ENCODE measurements around the gene TRAPPC14. TPM values are rescaled to one million over a fixed set of nuclear protein-coding genes. Genes with fewer than 3 reads are reported as not detected.

TRAPPC14 gene
- total and polyA plus RNA-seq, 2 of the 13 experiments (the other 11 are each of a cell fraction or from before 2014, with no cell fraction given) = 4.7 to 9.6 TPM

DNA sequence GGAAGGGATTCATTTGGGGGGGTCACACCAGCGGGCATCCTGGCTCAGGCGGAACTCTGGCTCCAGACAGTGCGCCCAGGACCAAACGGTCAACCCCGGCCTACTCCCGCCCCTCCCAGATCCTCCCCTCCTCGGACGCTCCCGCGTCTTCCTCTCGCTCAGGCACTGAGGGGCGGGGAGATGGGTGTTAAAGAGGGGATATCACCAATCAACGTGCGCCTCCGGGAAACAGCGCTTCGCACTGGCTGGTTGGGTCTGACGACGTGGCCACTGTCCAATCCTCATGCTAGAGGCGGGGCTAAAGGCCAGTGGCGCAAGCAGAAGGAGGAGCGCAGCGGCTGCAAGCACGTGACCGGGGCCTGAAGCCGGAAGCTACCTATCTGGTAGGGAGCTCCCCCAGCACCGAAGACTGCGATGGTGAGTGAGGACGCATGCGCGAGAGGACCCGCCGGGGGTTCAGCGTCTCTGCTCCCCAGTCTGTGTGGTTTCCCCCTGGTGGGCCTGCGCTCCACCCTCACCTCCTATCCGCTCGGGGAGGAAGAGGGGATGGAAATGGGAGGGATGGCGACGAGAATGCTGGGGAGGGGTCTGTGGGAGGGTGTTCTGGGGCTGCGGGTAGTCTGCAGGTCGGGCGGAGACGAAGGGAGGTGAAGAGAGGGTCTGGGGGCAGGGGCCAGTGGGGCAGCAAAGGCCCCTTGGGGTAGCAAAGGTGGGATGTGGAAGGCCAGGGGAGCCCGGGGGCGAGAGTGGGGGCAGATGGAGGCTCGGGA is 9.8 kb downstream of the TRAPPC14 start, which contains the start of gene LAMTOR4 (continued):
- TF ChIP-seq ZNF318 (CRISPR knock-in tag; IDR thresholded peaks at IDR 0.05) = no peak
- TF ChIP-seq PBX2 (CRISPR knock-in tag; IDR thresholded peaks at IDR 0.05) = peak; percentile 85
- TF ChIP-seq ZNF776 (CRISPR knock-in tag; IDR thresholded peaks at IDR 0.05) = 0 out of 2 replicates have a peak, but pooled peaks have one; percentile 35
- TF ChIP-seq TAF1 (CRISPR knock-in tag; IDR thresholded peaks at IDR 0.05) = peak; percentile 72
- peak; percentile 48; the same call in 1 of the 2 replicates for TF ChIP-seq NRL (CRISPR knock-in tag; IDR thresholded peaks at IDR 0.05; ENCODE audit: borderline replicate concordance)
- TF ChIP-seq ZNF557 (CRISPR knock-in tag; IDR thresholded peaks at IDR 0.05) = no peak
- TF ChIP-seq ZNF577 (CRISPR knock-in tag; IDR thresholded peaks at IDR 0.05; ENCODE audit: borderline replicate concordance, low read depth) = no peak
- TF ChIP-seq ZFYVE20 (CRISPR knock-in tag; IDR thresholded peaks at IDR 0.05; ENCODE audit: borderline replicate concordance, low read depth) = no peak
- no peak for TF ChIP-seq CENPT (CRISPR knock-in tag; IDR thresholded peaks at IDR 0.05; ENCODE audit: low read depth)
- TF ChIP-seq, protein P1, sequence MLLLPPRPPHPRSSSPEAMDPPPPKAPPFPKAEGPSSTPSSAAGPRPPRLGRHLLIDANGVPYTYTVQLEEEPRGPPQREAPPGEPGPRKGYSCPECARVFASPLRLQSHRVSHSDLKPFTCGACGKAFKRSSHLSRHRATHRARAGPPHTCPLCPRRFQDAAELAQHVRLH (CRISPR knock-in tag; IDR thresholded peaks at IDR 0.05; ENCODE audit: borderline replicate concordance, low read depth) = peak; percentile 86; the same call in 1 of the 2 replicates
- TF ChIP-seq POGZ (CRISPR knock-in tag; IDR thresholded peaks at IDR 0.05) = 0 out of 2 replicates have a peak, but pooled peaks have one; percentile 26
- TF ChIP-seq ZNF513 (CRISPR knock-in tag; conservative IDR thresholded peaks at IDR 0.05) = no peak
- no peak for TF ChIP-seq ZNF510 (CRISPR knock-in tag; IDR thresholded peaks at IDR 0.05; ENCODE audit: low read depth)
- TF ChIP-seq, protein P2, sequence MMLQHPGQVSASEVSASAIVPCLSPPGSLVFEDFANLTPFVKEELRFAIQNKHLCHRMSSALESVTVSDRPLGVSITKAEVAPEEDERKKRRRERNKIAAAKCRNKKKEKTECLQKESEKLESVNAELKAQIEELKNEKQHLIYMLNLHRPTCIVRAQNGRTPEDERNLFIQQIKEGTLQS (CRISPR knock-in tag; IDR thresholded peaks at IDR 0.05) = no peak; the same call in 1 of the 2 replicates
- no peak for TF ChIP-seq ZNF644 (CRISPR knock-in tag; IDR thresholded peaks at IDR 0.05; ENCODE audit: low read depth)

Data from HepG2 (cell line).